Muscle of leg (tissue), 11 donors: ENCODE results near the gene IP6K1. TPM values are rescaled to one million over a fixed set of nuclear protein-coding genes. Genes with fewer than 3 reads are reported as not detected.
A peak's percentile ranks its signal among the peaks of the same experiment; 100 is the strongest.
"Not testable (repeated sequence)": the region's sequence is repeated elsewhere in the genome, so short reads cannot be mapped to it uniquely, and the experiment has no call there.

Source experiments
- DNase-seq: peaks from one replicate; pipeline ENCODE4 v3.0.0; 2013
- H3K27ac ChIP-seq: one replicate; pipeline ENCODE4 v1.5.1; 2013; ENCODE audit warnings: mild to moderate bottlenecking, low read length, control low read depth
- H3K27me3 ChIP-seq: one replicate; pipeline ENCODE4 v1.6.1; 2013; ENCODE audit warnings: low read length; ENCODE audit not compliant: control insufficient read depth, insufficient read depth
- H3K36me3 ChIP-seq: one replicate; pipeline ENCODE4 v1.6.1; 2013; ENCODE audit warnings: low read length; ENCODE audit not compliant: control insufficient read depth, insufficient read depth
- H3K4me1 ChIP-seq: one replicate; pipeline ENCODE4 v1.6.1; 2013; ENCODE audit warnings: low read length; ENCODE audit not compliant: control insufficient read depth, insufficient read depth
- H3K4me3 ChIP-seq: one replicate; pipeline ENCODE4 v1.5.1; 2013; ENCODE audit warnings: low read length, control low read depth
- H3K9me3 ChIP-seq: replicated peaks from 2 replicates; pipeline ENCODE4 v1.6.1; 2013; ENCODE audit warnings: low read depth, low read length; ENCODE audit not compliant: control insufficient read depth
- WGBS: methylation state at CpG from one replicate; pipeline ENCODE4 v1.1.5; 2013; ENCODE audit warnings: missing lambda C conversion rate; ENCODE audit not compliant: insufficient coverage; 5-methylcytosine and 5-hydroxymethylcytosine counted together
- polyA plus RNA-seq, 8 donors: library from polyadenylated mRNA; unstranded; fragments of 120-200 nt; gene quantifications; one replicate each; pipeline versions ENCODE4 v1.2.1 to v1.2.3, GENCODE V29; 2013; ENCODE audit warnings: inconsistent platforms in 1 of 8, low replicate concordance in 1 of 8; ENCODE audit not compliant: insufficient read length in 8 of 8, insufficient read depth in 1 of 8
- total RNA-seq: library from RNA; stranded (reverse); fragments of 120-200 nt; gene quantifications from one replicate; pipeline ENCODE4 v1.2.4, GENCODE V29; 2013

IP6K1 gene
- total and polyA plus RNA-seq, 9 donors = 12.6 to 27.2 (median 22.7) TPM

- not testable (repeated sequence) for H3K4me3 ChIP-seq, H3K9me3 ChIP-seq, H3K27ac ChIP-seq, DNase-seq
- 11% methylated on average over 30 of the region's 36 CpGs for WGBS
- Histone ChIP-seq H3K36me3 (peaks cover 36% of the 10 kb centered on the region), H3K27me3 (peaks cover 32% of the 10 kb centered on the region), H3K4me1 (peaks cover 20% of the 10 kb centered on the region)
These were observed 100.5 kb downstream of the IP6K1 start for GRCh38 chr3:49685846-49686245.

- not testable (repeated sequence) for H3K4me3 ChIP-seq, H3K9me3 ChIP-seq, DNase-seq, H3K27ac ChIP-seq
- WGBS = 78% methylated on average over 1 of the region's 10 CpGs
- peaks cover 14% of the 10 kb centered on the region for H3K4me1 ChIP-seq
- peaks cover 32% of the 10 kb centered on the region for H3K27me3 ChIP-seq
- H3K36me3 ChIP-seq = peaks cover 44% of the 10 kb centered on the region
These were observed 101.2 kb downstream of the IP6K1 start for GRCh38 chr3:49685103-49685502.

DNA sequence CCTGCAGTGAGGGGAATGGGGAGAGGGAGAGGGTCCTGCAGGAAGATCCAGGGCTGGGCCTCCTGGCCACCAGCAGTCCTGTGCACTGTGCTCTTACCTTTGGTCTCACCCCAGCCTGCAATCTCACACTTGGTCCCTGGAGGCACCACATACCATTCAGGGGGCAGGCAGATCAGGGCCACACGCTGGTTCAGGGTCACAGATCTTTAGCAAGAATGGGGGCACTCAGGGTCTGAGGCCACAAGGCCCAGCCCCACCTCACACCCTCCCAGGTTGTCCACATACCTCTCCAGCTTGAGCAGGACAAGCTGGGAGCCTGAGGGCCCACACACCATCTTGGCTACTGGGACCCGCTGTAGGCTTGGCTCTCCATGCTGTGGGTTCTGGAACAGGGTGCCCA is 101.9 kb downstream of the IP6K1 start:
- not testable (repeated sequence) for H3K4me3 ChIP-seq, H3K27ac ChIP-seq, DNase-seq, H3K9me3 ChIP-seq
- Histone ChIP-seq H3K27me3 (peaks cover 32% of the 10 kb centered on the region), H3K36me3 (peaks cover 50% of the 10 kb centered on the region), H3K4me1 (peaks cover 12% of the 10 kb centered on the region)
- WGBS = 86% methylated on average over 1 of the region's 2 CpGs

DNA sequence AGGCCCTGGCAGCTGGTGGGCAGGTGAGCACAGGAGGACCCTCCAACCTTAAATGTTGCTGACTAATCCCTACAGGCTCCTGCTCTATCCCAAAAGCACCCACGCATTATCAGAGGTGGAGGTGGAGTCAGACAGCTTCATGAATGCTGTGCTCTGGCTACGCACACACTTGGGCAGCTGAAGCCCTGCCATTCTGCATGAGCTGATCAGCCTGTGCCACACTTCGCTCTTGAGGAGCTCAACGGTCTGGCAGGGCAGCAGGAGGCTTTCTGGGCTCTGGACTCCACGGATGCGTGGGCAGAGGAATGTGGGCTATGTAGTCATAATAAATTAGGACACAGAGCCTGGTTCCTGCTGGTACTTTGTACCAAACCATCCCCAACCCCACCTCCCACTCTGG is 103.2 kb downstream of the IP6K1 start:
- Histone ChIP-seq H3K4me1 (peaks cover 6% of the 10 kb centered on the region), H3K4me3 (no peak overlapping the region), H3K9me3 (no peaks in the 10 kb centered on the region), H3K36me3 (peaks cover 63% of the 10 kb centered on the region), H3K27ac (no peak overlapping the region), H3K27me3 (peaks cover 32% of the 10 kb centered on the region)
- DNase-seq = no peak
- WGBS = 93% methylated on average over 2 of the region's 6 CpGs

DNA sequence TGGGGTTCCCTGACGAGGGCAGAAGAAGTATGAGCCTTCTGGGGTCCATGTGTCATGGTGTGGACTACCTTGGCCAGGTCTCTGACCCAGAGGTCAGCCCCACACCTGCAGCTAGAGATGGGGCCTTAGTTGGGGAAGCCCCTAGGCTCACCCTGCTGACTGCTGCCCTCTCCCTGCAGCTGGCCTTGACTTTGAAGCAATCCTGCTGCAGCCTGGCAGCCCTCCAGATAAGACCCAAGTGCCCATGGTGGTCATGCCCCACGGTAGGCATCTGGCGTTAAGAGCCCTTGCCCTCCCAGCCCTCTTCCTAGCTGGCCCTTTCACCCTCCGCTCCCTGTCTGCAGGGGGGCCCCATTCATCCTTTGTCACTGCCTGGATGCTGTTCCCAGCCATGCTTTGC is 104.8 kb downstream of the IP6K1 start:
- peaks cover 79% of the 10 kb centered on the region for H3K36me3 ChIP-seq
- H3K9me3 ChIP-seq = no peaks in the 10 kb centered on the region
- H3K27me3 ChIP-seq = peaks cover 22% of the 10 kb centered on the region
- no peak overlapping the region for H3K4me3 ChIP-seq
- no peak for DNase-seq
- no peak overlapping the region for H3K27ac ChIP-seq
- 89% methylated on average over 3 of the region's 4 CpGs for WGBS
- peaks cover 4% of the 10 kb centered on the region for H3K4me1 ChIP-seq

DNA sequence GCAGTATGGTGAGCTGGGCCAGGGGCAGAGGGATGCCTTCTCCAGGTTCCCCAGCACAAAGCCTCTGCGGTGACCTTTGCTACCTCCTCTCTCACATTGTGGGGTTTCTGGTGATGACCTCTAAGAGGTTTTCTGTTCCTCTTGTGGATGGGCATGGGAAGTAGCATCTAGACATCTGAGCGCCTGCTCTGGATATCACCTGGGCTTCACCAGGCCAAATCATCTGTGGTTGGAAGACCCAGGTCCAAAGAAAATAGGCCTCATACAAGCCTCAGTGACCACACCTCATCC is 105.2 kb downstream of the IP6K1 start:
- H3K9me3 ChIP-seq = no peaks in the 10 kb centered on the region
- peaks cover under 1% of the 10 kb centered on the region for H3K4me1 ChIP-seq
- 100% methylated on average over 1 of the region's 2 CpGs for WGBS
- peaks cover 83% of the 10 kb centered on the region for H3K36me3 ChIP-seq
- peaks cover 18% of the 10 kb centered on the region for H3K27me3 ChIP-seq
- H3K4me3 ChIP-seq = no peak overlapping the region
- no peak overlapping the region for H3K27ac ChIP-seq
- DNase-seq = no peak

DNA sequence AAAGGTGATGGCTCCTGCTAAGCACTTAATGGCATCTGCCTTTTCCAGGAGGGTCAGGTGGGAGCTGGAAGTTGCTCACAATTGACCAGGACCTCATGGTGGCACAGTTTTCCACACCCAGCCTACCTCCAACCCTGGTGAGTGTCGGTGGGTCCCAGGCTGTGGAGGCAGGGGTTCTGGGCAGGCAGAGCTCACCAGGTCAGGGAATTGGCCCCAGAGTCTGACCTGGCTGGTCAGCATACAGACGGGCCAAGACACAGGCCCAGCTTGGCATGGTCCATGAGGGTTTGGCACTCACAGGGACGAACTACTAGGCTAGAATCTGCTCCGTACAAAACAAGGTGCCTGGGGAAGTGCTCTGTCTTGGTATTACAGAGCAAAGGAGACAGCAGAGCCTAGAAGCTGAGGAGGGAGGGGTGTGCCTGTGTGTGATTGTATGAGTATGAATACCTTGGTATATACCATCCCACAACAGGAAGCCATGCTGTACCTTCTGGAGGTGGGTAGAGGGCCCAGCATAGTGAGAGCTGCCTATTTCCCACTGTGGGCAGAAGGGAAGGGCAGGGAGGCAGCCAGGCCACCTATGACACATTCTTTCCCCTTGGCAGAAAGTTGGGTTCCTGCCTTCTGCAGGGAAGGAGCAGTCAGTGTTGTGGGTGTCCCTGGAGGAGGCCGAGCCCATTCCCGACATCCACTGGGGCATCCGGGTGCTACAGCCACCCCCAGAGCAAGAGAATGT is 105.7 kb downstream of the IP6K1 start:
- no peak for DNase-seq
- no peaks in the 10 kb centered on the region for H3K4me1 ChIP-seq
- no peak overlapping the region for H3K4me3 ChIP-seq
- WGBS = 82% methylated on average over 6 of the region's 7 CpGs
- no peak overlapping the region for H3K27ac ChIP-seq
- no peaks in the 10 kb centered on the region for H3K9me3 ChIP-seq
- peaks cover 88% of the 10 kb centered on the region for H3K36me3 ChIP-seq
- H3K27me3 ChIP-seq = peaks cover 15% of the 10 kb centered on the region

DNA sequence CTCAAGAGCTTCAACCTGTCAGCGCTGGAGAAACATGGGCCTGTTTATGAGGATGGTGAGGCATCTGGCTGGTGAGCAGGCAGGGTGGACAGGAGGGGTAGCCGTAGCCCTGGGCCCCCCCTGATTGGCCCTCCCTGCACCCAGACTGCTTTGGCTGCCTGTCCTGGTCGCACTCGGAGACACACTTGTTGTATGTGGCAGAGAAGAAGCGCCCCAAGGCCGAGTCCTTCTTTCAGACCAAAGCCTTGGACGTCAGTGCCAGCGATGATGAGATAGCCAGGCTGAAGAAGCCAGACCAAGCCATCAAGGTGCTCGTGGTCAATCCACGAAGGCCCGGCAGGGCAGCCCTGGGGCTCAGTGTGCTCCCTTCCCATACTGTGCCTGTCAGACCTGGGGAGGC is 110.4 kb downstream of the IP6K1 start:
- no peak overlapping the region for H3K4me3 ChIP-seq
- 94% methylated on average over 8 of the region's 11 CpGs for WGBS
- peaks cover 3% of the 10 kb centered on the region for H3K9me3 ChIP-seq
- H3K27ac ChIP-seq = no peak overlapping the region
- H3K27me3 ChIP-seq = no peaks in the 10 kb centered on the region
- peaks cover 15% of the 10 kb centered on the region for H3K4me1 ChIP-seq
- peaks cover 53% of the 10 kb centered on the region for H3K36me3 ChIP-seq
- DNase-seq = no peak

GRCh38 chr3:49674497-49674983 is 111.8 kb downstream of the IP6K1 start:
- Histone ChIP-seq H3K4me1 (peaks cover 15% of the 10 kb centered on the region), H3K27ac (peak overlapping the region; percentile 97), H3K4me3 (peak overlapping the region; percentile 85), H3K27me3 (no peaks in the 10 kb centered on the region), H3K9me3 (peaks cover 3% of the 10 kb centered on the region), H3K36me3 (peaks cover 40% of the 10 kb centered on the region)
- 2% methylated on average over 23 of the region's 34 CpGs for WGBS
- DNase-seq = no peak
